ENCODE results near the gene MXD3.
"Not testable (repeated sequence)": the region's sequence is repeated elsewhere in the genome, so short reads cannot be mapped to it uniquely, and the experiment has no call there.

Gene MXD3

DNA sequence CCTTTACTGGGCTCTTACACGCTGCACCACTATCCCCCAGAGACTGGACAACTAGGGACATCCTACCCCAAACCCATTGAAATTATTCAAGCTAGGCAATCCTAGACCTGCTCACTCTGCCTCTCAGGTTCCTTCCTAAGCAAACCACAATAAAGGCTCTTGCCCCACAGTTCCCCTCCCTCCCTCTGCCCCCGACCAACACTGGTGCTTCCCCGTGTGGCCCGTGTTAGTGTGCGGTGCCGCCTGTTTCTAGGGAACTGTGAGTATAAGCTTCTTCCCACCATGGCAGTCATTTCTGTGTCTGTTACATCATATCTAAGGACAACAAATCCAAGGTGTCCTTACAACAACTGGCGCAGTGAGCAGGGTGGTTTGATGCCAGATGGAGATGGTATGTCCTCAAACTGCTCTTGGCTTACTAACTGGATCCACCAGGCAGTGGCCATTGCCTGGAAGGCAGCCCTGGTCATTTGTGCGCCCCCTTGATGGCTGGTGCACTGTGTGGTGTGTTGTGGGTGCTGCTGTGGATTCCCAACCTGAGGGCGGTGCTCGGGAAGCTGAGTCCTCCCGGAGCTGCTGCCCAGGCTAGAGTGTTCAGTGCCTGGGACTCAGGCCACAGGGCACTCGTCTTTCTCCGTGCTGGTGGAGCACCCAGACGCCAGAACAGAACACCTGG, 8.4 kb upstream of the MXD3 start:
- no peak for DNase-seq

DNA sequence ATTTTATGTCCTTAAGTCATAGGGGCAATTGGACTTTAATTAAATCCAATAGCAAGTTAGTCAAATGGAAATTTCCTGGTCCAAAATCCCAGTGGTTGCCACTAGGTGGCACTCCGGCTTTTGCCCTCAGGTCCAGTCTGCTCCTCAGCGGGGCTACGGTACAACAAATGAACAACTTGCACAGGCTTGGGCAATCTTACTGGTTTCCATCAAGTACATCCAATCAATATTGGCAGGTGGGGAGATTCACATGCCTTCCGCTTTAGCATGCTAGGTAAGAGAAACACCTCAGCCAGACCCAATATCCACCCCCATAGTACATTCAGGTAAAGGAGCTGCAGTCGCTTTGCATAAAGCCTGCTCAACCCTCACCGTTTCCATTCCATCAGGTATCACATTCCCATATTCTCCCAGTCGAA, 6.3 kb upstream of the MXD3 start:
- DNase-seq = peak; percentile 65

GRCh38 chr5:177316005-177316404, 4.3 kb upstream of the MXD3 start:
- no peak for DNase-seq

GRCh38 chr5:177315411-177315810, 3.7 kb upstream of the MXD3 start:
- no peak for DNase-seq

GRCh38 chr5:177314376-177315342, 3.0 kb upstream of the MXD3 start:
- no peak for DNase-seq

DNA sequence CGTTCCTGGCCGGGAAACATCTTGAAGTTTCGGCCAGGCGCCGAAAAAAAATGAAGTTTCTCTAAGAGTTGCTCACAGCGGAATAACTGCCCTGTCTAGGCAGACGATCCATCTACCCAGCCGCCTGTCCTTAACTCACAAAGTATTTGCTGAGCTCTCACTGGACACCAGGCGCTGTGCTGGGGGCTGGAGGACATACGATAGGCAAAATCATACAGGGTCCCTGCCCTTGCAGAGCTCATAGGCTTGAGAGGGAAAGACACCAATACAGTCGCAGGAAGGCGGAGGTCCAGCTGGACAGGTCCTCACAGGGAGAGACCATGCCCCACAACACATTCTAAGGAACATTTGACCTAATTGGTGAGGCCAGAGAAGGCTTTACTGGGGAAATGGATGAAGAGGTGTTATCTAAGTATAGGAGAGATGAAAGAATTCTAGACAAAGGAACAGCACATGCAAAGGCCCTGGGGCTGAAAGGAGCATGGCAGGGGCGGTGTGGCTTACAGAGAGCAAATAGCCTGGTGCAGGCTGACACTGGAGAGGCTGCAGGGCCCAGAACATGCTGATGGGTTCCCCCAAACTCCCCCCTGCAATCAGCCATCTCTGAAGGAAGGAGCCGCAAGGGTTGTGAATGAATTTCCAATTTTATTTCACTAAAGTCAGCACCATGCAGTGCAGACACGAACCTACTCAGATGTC, 2.0 kb upstream of the MXD3 start:
- DNase-seq = no peak

- DNase-seq = no peak
These were observed 1.0 kb upstream of the MXD3 start for GRCh38 chr5:177312649-177313181.

GRCh38 chr5:177311392-177311722, 341 bp downstream of the MXD3 start:
- DNase-seq = no peak

DNA sequence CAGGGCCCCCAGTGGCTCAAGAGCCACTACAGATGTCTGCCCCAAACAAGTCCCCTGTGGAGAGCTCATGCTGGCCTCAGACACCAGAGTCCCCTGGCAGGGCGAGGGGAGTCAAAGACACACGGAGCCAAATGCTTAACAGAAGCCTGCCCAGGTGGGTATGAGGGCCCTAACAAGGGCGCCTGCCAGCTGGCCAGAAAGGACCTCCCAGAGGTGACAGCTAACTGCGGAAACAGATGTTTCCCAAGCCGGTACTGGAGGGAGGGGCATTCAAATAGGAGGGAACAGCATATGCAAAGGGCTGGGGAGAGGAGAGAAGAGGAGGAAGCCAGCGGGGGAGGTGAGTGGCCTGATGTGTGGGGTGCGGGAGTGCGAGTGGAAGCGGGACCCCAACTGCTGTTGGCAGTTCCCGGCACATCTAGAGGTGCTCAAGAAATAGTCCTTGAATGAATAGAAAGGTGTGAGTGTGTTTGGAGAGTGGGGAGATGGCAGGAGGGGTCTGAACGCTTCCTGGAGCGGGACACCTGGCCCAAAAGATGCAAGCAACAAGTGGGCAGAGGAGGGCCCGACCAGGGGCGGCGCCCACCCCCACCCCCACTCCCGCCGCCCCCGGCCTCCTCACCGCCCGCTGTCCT, 824 bp downstream of the MXD3 start:
- no peak for DNase-seq

DNA sequence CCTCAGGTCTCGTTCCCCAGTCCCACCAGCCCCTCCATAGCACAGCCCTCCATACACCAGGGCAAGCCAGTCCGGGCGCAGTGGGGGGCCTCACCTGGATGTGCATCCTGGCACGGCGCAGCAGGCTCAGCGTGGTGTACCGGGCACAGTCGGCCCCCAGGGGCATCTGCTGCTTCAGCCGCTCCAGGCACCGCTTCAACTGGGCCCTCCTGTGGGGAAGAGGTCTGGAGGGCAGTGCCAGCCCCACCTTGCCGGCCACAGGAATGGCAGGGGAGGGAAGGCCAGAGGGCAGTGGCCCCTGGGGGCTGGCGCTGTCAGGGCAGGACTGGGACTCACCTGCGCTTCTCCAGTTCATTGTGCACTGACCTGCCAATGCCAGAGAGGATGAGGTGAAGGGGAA, 1.4 kb downstream of the MXD3 start:
- DNase-seq = no peak

- DNase-seq = peak; percentile 60
These were observed 2.1 kb downstream of the MXD3 start for GRCh38 chr5:177309351-177310191.

DNA sequence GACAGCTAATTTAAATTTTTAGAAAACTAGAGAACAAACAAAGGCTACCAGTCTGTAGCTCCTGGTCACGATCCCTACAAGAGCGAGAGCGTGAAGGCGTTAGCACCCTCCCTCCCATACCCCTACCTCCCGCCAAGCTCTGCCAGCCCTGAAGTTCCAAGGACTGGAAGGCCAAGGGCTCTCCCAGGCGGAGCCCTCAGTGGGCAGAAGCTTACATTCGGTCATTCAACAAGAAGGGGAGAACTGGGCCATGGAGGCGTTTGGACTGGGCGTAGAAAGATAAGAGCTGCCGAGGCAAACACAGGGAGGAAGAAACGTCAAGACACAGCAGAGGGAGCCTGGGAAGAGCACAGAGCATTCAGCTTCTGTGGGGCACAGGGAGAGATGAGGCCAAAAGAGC, 3.0 kb downstream of the MXD3 start:
- DNase-seq = no peak

GRCh38 chr5:177307544-177308363, 3.9 kb downstream of the MXD3 start:
- DNase-seq = no peak

GRCh38 chr5:177306674-177307543, 4.8 kb downstream of the MXD3 start:
- no peak for DNase-seq

GRCh38 chr5:177306103-177306640, 5.5 kb downstream of the MXD3 start:
- DNase-seq = not testable (repeated sequence)

DNA sequence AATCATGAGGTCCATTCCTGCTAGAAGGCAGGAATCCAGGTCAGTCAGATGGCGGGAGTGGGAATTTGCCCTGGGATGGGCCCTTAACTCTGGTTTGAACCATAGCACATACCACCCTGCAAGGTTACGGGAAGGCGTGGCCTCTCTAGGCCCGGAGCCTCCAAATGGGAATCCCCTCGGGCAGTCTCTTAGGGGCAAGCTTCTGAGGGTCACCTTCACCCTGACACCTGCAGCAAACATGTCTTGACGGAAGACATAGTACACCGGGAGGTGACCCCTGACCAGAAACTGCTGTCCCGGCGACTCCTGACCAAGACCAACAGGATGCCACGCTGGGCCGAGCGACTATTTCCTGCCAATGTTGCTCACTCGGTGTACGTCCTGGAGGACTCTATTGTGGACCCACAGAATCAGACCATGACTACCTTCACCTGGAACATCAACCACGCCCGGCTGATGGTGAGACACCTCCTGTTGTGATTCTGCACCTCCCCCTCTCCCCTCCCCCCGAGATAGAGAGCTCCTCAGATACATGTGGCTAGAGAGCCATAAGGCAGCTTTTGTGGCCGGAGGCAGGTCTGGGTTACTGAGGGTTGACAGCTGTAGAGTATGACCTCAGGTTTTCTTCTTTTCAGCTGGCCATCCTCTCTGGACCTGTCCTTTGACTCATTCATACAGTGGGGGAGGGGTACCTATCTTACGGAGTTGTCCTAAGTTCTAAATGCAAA, 7.1 kb downstream of the MXD3 start:
- no peak for DNase-seq

DNA sequence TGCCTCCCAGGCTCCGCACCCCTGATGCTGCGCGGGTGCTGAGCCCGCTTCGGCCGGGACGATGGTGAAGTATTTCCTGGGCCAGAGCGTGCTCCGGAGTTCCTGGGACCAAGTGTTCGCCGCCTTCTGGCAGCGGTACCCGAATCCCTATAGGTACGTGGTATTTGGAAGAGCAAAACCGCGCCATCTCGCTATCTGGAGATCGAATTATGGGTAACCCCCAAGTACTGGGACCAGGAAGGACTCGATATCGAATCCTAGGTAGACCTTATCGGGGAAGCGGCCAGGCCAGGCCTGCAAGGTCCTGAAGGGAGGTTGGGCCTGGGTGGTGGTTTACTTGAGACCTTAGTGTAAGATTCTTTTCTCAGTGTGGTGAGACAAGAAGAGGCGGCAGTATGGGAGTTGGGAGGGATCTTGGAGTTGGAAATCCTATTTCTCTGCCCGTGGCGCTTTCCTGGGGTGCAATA, 7.7 kb downstream of the MXD3 start:
- no peak for DNase-seq

GRCh38 chr5:177303121-177303924, 8.4 kb downstream of the MXD3 start, which contains the start of the genes PRELID1 and RAB24:
TSS of gene PRELID1 (plus strand) at chr5:177303799. CDS start at chr5:177303986, 187 bp downstream.
TSS of gene RAB24 (minus strand) at chr5:177303719. CDS start at chr5:177303288, 431 bp downstream.
- peak; percentile 86 for DNase-seq
